SK-N-SH (cell line): ENCODE data around the gene COBL. TPM values are rescaled to one million over a fixed set of nuclear protein-coding genes. Genes with fewer than 3 reads are reported as not detected.

Source experiments
- CTCF ChIA-PET: fragments of 300-600, 350-600 bp; formaldehyde crosslinking; extraction: SDS; loops from one replicate; lab custom pipeline; 2021; lab: Yijun Ruan, JAX
- POLR2A ChIA-PET: fragments of 350-600 bp; sonication (Branson Sonifier 250); formaldehyde crosslinking; extraction: SDS; loops from one replicate; lab custom pipeline; 2020; ENCODE audit warnings: antibody characterized with exemption, inconsistent platforms; lab: Yijun Ruan, JAX
- DNase-seq: peaks from one replicate; pipeline ENCODE4 v3.0.0; 2012
- H2AFZ ChIP-seq: fragments of 200-600 bp; sonication (generic); 2 replicates; pipeline ENCODE4 v1.8.1; 2016; ENCODE audit warnings: antibody characterized with exemption, mild to moderate bottlenecking, low read depth
- H3F3A ChIP-seq: fragments of 200-600 bp; sonication (generic); replicated peaks from 2 replicates; pipeline ENCODE3; 2016; ENCODE audit warnings: antibody characterized with exemption, mild to moderate bottlenecking; ENCODE audit not compliant: insufficient read depth
- H3K27ac ChIP-seq, 2 experiments: fragments of 200-500 bp in 1 of 2; fragments of 200-600 bp in 1 of 2; sonication (Bioruptor generic) in 1 of 2; sonication (generic), shearing (Covaris generic) in 1 of 2; 2 replicates each; pipeline versions ENCODE4 v1.5.1 to v1.6.1; 2014 to 2016; ENCODE audit warnings: low read depth in 2 of 2, inconsistent platforms in 1 of 2, low read length in 1 of 2, mild to moderate bottlenecking in 1 of 2, mixed read lengths in 1 of 2
- H3K27me3 ChIP-seq: fragments of 200-600 bp; sonication (generic), shearing (Covaris generic); 2 replicates; pipeline ENCODE4 v1.6.1; 2016; ENCODE audit warnings: mixed run types; ENCODE audit not compliant: insufficient read depth
- H3K36me3 ChIP-seq, 2 experiments: fragments of 200-500 bp in 1 of 2; fragments of 200-600 bp in 1 of 2; sonication (Bioruptor generic) in 1 of 2; sonication (generic) in 1 of 2; replicated peaks in 1 of 2; 2 replicates each; pipeline versions ENCODE3 to v1.5.1; 2014 to 2016; ENCODE audit warnings: low read length in 1 of 2, mild to moderate bottlenecking in 1 of 2; ENCODE audit not compliant: insufficient read depth in 2 of 2, control insufficient read depth in 1 of 2
- H3K4me1 ChIP-seq, 2 experiments: fragments of 200-500 bp in 1 of 2; fragments of 200-600 bp in 1 of 2; sonication (Bioruptor generic) in 1 of 2; sonication (generic), shearing (Covaris generic) in 1 of 2; 2 replicates each; pipeline versions ENCODE4 v1.5.1 to v1.6.1; 2014 to 2016; ENCODE audit warnings: low read depth in 1 of 2, low read length in 1 of 2, mixed run types in 1 of 2; ENCODE audit not compliant: insufficient read depth in 2 of 2, control insufficient read depth in 1 of 2
- H3K4me2 ChIP-seq: fragments of 200-600 bp; sonication (generic), shearing (Covaris generic); 2 replicates; pipeline ENCODE4 v1.6.1; 2017; ENCODE audit warnings: mixed run types
- H3K4me3 ChIP-seq, 2 experiments: fragments of 200-500 bp in 1 of 2; fragments of 200-600 bp in 1 of 2; sonication (Bioruptor generic) in 1 of 2; sonication (generic), shearing (Covaris generic) in 1 of 2; 2 replicates each; pipeline versions ENCODE4 v1.5.1 to v1.8.1; 2014 to 2016; ENCODE audit warnings: low read depth in 2 of 2, inconsistent platforms in 1 of 2, low read length in 1 of 2, mild to moderate bottlenecking in 1 of 2, mixed read lengths in 1 of 2, moderate library complexity in 1 of 2
- H3K79me2 ChIP-seq: fragments of 200-600 bp; sonication (generic); 2 replicates; pipeline ENCODE4 v1.8.1; 2017; ENCODE audit warnings: mild to moderate bottlenecking; ENCODE audit not compliant: insufficient read depth
- H3K9ac ChIP-seq: fragments of 200-600 bp; sonication (generic); 2 replicates; pipeline ENCODE4 v1.6.1; 2017; ENCODE audit warnings: mixed run types
- H3K9me2 ChIP-seq: fragments of 200-600 bp; sonication (generic); 2 replicates; pipeline ENCODE4 v1.6.1; 2017; ENCODE audit warnings: mixed run types
- H3K9me3 ChIP-seq: fragments of 200-600 bp; sonication (generic); 2 replicates; pipeline ENCODE4 v1.6.1; 2017; ENCODE audit warnings: mixed run types, mild to moderate bottlenecking, moderate library complexity
- H4K20me1 ChIP-seq: fragments of 200-600 bp; sonication (generic); 2 replicates; pipeline ENCODE4 v1.6.1; 2017; ENCODE audit warnings: mild to moderate bottlenecking, mixed run types; ENCODE audit not compliant: insufficient read depth
- CHD2 ChIP-seq: fragments of 150-350 bp; IDR thresholded peaks from 2 replicates; pipeline ENCODE4 v1.6.1; 2018; ENCODE audit warnings: low read length; ENCODE audit not compliant: partially characterized antibody
- FOSL2 ChIP-seq: IDR thresholded peaks from 2 replicates; pipeline ENCODE4 v1.4.0; 2012; ENCODE audit warnings: low read depth, mild to moderate bottlenecking, moderate library complexity, borderline replicate concordance
- FOXJ3 ChIP-seq: sonication (generic); formaldehyde crosslinking; IDR thresholded peaks from 2 replicates; pipeline ENCODE4 v1.5.1; 2020; ENCODE audit warnings: mild to moderate bottlenecking, missing genetic modification reagents
- IRF3 ChIP-seq: fragments of 150-350 bp; IDR thresholded peaks from 2 replicates; pipeline ENCODE4 v1.6.1; 2016; ENCODE audit warnings: mild to moderate bottlenecking, low read depth, low read length
- MEF2A ChIP-seq: IDR thresholded peaks from 2 replicates; pipeline ENCODE4 v1.4.0; 2012; ENCODE audit warnings: low read depth, borderline replicate concordance
- NFIC ChIP-seq: IDR thresholded peaks from 2 replicates; pipeline ENCODE4 v1.4.0; 2012; ENCODE audit warnings: borderline replicate concordance
- POLR2AphosphoS5 ChIP-seq: IDR thresholded peaks from 2 replicates; pipeline ENCODE4 v1.6.1; 2012; ENCODE audit warnings: low read depth, low read length
- RXRA ChIP-seq: IDR thresholded peaks from 2 replicates; pipeline ENCODE4 v1.4.0; 2012; ENCODE audit warnings: low read depth, mild to moderate bottlenecking, borderline replicate concordance
- TAF1 ChIP-seq: IDR thresholded peaks from 2 replicates; pipeline ENCODE4 v1.6.1; 2012; ENCODE audit warnings: low read depth, mild to moderate bottlenecking, low read length, moderate library complexity, borderline replicate concordance
- WGBS: methylation state at CpG from one replicate; pipeline ENCODE4 v1.1.6; 2017; ENCODE audit warnings: low lambda C conversion rate; 5-methylcytosine and 5-hydroxymethylcytosine counted together
- polyA plus RNA-seq, 3 experiments: library from polyadenylated mRNA; depleted of rRNA; stranded (reverse); fragments of >200 nt; gene quantifications; 2 replicates each; pipeline ENCODE4 v1.2.3, GENCODE V29; 2012
- TF ChIP-seq, protein P1 (sequence below): IDR thresholded peaks from 2 replicates; pipeline ENCODE4 v1.4.0; 2012; ENCODE audit warnings: low read depth, borderline replicate concordance
- TF ChIP-seq, protein P2 (sequence below): fragments of 150-350 bp; IDR thresholded peaks from 2 replicates; pipeline ENCODE4 v1.6.1; 2017; ENCODE audit warnings: antibody characterized with exemption, low read length, low read depth, borderline replicate concordance

The COBL gene
- polyA plus RNA-seq, 1 of the 3 experiments (the other 2 are of a cell fraction) = under 0.01 TPM

DNA sequence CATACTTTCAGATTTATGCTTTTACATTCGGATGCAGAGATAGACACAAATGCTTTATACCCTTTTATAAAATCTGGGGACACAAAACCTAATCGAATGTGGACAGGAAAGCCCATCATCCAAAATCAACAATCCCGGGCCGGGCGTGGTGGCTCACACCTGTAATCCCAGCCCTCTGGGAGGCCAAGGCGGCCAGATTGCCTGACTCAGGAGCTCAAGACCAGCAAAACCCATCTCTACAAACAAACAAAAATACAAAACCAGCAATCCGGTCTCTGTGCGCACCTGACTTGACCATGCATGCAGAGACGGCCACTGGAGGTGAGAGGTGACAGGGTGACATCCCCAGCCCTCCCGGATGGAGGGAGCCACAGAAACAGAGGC, 13.5 kb downstream of the COBL start (continued):
- TF ChIP-seq TAF1 = no peak
- TF ChIP-seq, protein P1, sequence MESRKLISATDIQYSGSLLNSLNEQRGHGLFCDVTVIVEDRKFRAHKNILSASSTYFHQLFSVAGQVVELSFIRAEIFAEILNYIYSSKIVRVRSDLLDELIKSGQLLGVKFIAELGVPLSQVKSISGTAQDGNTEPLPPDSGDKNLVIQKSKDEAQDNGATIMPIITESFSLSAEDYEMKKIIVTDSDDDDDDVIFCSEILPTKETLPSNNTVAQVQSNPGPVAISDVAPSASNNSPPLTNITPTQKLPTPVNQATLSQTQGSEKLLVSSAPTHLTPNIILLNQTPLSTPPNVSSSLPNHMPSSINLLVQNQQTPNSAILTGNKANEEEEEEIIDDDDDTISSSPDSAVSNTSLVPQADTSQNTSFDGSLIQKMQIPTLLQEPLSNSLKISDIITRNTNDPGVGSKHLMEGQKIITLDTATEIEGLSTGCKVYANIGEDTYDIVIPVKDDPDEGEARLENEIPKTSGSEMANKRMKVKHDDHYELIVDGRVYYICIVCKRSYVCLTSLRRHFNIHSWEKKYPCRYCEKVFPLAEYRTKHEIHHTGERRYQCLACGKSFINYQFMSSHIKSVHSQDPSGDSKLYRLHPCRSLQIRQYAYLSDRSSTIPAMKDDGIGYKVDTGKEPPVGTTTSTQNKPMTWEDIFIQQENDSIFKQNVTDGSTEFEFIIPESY = no peak

DNA sequence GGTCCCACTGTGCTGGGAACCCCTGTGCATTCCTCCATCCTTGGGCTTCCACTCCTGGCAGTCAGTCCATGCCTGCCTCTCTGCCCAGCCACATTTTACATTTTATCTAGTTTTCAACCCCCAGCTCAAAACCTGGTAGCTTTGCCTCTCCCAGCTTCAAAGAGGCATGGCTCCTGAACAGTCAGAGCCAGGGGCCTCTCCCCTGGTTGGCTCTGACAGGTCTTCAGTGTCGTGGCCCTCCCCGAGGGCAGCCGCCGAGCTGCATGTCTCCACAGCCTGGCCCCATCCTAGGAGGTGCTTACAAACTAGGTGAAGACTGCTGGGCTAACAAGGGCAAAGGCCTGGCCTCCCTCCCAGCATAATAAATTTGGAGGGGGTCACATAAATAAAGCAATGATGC, 14.8 kb downstream of the COBL start:
- Histone ChIP-seq H3K36me3 (no peaks in the 10 kb centered on the region), H3K27me3 (no peaks in the 10 kb centered on the region), H2AFZ (no peak overlapping the region), H3K9me2 (no peaks in the 10 kb centered on the region), H3K9ac (no peak overlapping the region), H3F3A (no peaks in the 10 kb centered on the region), H4K20me1 (no peaks in the 10 kb centered on the region), H3K4me1 (no peaks in the 10 kb centered on the region), H3K27ac (no peak overlapping the region), H3K4me3 (no peak overlapping the region), H3K79me2 (no peaks in the 10 kb centered on the region), H3K9me3 (no peaks in the 10 kb centered on the region), H3K4me2 (no peak overlapping the region)
- no peak for DNase-seq
- TF ChIP-seq NFIC (no peak), RXRA (no peak), FOSL2 (no peak), IRF3 (no peak), CHD2 (no peak), TAF1 (no peak), POLR2AphosphoS5 (no peak), MEF2A (no peak), FOXJ3 (CRISPR knock-in tag) (no peak)
- TF ChIP-seq, protein P2, sequence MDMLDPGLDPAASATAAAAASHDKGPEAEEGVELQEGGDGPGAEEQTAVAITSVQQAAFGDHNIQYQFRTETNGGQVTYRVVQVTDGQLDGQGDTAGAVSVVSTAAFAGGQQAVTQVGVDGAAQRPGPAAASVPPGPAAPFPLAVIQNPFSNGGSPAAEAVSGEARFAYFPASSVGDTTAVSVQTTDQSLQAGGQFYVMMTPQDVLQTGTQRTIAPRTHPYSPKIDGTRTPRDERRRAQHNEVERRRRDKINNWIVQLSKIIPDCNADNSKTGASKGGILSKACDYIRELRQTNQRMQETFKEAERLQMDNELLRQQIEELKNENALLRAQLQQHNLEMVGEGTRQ = no peak
- ChIA-PET CTCF (no interaction called here), POLR2A (no interaction called here)
- WGBS = 63% methylated on average over 4 of the region's 4 CpGs
